HG03159 (cell line): ENCODE results near the gene AHR.
"Not testable (repeated sequence)": the region's sequence is repeated elsewhere in the genome, so short reads cannot be mapped to it uniquely, and the experiment has no call there.

ENCODE experiments used
- ATAC-seq: cut with Tn5 transposase; IDR thresholded peaks from one replicate; pipeline ENCODE4 v1.9.1; 2021; ENCODE audit warnings: mild to moderate bottlenecking, moderate library complexity; ENCODE audit not compliant: unreplicated experiment

Gene AHR

DNA sequence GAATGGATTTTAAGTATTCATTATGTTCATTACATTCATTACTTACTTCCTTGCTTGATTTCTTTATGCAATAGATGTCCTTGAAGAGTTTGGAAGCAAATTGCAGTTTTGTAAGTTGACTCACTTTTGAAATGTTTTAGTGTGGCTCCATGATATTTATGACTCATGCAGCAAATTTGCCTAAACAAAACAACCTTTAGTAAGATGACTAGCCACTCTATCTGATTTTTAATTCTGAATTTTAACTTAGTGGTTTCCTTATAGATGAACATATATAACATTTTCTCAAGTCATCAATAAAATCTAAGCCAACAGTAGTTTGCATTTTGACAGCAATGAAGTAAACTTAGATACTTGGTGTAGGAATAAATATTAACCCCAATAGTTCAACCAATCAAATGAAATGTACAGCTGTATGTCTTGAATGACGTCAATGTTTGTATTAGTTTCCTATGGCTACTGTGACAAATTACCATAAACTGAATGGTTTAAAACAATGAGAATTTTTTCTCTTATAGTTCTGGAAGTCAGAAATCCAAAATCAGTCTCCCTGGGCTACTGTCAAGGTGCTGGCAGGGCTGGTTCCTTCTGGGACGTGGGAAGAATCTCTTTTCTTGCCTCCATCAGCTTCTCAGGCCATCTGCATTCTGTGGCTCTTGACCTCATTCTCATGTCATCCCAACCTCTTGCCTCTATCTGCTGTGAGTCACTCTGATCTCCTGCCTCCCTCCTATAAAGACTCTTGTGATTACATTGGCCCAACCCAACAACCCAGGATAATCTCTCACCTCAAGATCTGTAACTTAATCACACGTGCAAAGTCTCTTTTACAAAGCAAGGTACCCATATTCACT lies 73.4 kb downstream of the AHR start:
- no peak for ATAC-seq

DNA sequence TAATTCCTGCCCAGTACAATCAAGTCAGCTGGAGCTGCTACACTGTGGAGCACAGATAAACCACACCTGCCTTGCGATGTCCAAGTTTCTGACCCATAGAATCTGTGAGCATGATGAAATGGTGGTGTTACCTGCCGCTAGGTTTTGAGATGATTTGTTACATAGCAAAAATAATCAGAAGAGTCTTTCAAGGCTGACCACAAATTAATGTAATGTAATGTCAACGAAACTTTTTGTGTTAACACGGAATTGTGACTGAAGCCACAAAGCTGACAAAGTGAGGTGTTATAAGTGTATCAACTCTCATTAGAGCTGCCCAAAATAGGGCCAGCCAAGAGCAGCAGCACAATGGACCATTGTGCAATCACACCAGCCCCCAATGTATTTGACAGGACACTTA lies 75.7 kb downstream of the AHR start:
- no peak for ATAC-seq

- no peak for ATAC-seq
Measured at GRCh38 chr7:17374654-17375053, 76.2 kb downstream of the AHR start.

GRCh38 chr7:17376595-17376994 lies 78.1 kb downstream of the AHR start:
- no peak for ATAC-seq

DNA sequence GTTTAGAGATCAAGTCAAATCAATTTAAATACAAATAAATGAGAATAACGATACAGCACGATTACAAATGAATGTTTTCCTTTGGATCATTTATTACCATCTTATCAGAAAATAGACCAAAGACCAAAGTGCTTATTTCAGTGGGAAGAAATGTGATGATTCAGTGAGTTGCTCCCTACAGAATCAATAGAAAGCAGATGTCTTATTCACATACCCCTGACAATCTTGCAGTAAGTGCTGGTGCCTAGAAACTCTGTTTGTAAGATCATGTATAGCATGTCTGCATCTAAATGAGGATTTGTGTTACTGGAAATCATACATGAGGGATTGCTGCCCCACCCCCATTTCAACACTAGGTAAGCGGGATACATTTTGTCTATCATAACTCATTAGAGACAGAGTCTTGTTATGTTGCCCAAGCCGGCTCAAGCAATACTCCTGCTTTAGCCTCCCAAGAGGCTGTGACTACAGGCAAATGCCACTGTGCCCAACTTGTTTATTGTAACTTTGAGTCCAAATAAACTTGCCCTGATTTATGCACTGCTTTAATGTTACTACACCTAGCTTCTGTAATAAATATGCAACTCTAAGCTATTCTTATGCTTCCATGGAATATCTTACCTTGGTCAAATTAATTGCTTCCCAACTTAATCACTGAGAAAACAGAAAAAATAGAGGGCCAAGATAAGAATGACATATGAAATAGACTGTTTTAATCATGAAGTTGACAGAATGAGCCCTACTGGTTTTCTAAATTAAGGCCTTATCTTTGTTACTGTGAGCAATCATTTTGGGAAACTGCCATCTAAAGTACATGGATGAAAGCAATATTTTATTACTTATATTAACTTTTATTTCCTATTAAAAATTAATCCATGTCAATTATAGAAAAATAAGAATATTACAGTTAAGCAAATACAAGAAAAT lies 82.5 kb downstream of the AHR start:
- ATAC-seq: no peak

DNA sequence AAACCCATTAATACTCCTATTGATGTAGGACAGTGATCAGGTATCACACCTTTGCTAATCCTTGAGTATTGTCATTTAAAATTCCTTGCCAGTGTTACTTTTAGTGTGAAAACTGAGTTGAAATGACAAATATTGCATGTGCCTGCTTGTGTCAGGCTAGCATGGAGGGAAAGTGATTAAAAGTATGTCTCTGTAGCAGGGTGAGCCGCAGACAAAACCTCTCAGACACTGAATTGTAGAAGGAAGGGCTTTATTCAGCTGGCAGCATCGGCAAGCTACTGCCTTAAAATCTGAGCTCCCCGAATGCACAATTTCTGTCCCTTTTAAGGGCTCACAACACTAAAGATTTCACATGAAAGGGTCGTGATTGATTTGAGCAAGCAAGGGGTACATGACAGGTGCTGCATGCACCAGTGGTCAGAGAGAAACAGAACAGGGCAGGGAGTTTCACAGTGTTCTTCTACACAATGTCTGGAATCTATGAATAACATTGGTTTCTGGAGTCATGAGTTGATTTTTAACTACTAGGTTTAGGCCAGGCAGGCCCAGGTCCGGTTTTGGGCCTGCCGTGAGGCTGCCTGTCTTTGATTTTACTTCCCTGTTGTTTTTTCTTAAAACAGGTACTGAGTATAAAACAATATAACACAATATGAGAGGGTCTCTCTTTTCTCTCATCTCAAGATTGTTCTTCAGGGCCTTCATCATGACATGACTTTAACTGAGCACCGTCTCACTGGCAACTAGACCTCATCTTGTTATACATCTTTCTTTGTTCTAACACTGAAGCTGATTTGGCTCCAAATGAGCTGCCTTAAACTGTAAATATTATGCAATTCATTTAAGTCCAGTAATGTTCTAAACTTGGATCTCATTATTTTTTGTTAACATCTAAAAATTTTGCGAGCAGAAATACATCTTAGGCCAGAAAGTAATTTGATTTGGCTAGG lies 84.2 kb downstream of the AHR start:
- not testable (repeated sequence) for ATAC-seq

GRCh38 chr7:17384400-17384799 lies 85.9 kb downstream of the AHR start:
- ATAC-seq: no peak

DNA sequence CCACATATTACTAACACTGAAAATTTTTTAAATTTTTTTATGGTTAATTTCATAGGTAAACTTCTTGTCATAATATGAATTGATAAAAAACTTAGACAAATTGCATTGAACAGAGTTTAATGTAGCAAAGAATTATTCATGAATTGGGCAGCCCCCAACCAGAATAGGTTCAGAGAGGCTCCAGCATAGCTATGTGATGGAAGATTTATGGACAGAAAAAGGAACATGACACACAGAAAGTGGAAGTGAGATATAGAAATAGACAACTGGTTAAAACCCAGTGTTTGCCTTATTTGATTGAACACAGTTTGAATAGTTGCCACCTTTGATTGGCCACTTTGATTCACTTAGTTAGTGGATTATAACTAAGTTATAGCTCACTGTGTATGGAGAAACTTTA lies 87.2 kb downstream of the AHR start:
- no peak for ATAC-seq

GRCh38 chr7:17390392-17390791 lies 91.9 kb downstream of the AHR start:
- no peak for ATAC-seq

GRCh38 chr7:17391366-17391765 lies 92.9 kb downstream of the AHR start:
- ATAC-seq: no peak

DNA sequence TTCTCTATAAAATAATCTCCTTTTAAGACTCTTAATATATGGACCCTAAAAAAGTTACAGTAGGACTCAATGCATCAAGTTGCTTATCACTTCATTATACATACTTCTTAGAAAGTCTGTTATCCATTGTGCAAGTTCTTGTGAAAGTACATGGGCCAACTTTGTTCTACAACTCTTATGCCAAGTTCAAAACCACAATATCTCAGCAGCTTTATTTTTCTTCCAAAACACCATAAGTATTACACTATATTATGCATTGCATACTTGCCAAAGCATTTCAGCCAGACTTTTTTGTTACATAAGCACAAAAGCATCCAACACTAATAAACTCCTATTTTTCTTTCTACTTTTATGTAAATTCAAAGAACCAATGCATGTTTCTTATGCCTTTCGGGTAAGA lies 94.4 kb downstream of the AHR start:
- no peak for ATAC-seq

- not testable (repeated sequence) for ATAC-seq
Measured at GRCh38 chr7:17394563-17394962, 96.1 kb downstream of the AHR start.
